Lower lobe of right lung (tissue), 2 donors: ENCODE results near the gene MAMDC2. TPM values are rescaled to one million over a fixed set of nuclear protein-coding genes. Genes with fewer than 3 reads are reported as not detected.

Source experiments
- ATAC-seq, 2 donors: fragments of 200-7000 bp; cut with Tn5 transposase; one replicate each; pipeline ENCODE4 v1.9.1; 2020 to 2022; ENCODE audit warnings: mild to moderate bottlenecking in 2 of 2, moderate library complexity in 2 of 2
- DNase-seq: peaks from one replicate; pipeline ENCODE4 v3.0.0-alpha.2; 2020
- H3K27ac ChIP-seq: fragments of 200-600 bp; one replicate; pipeline ENCODE4 v1.8.0; 2022
- H3K27me3 ChIP-seq: fragments of 200-600 bp; one replicate; pipeline ENCODE4 v1.8.0; 2022; ENCODE audit warnings: low read depth
- H3K36me3 ChIP-seq: fragments of 200-600 bp; one replicate; pipeline ENCODE4 v1.8.0; 2022; ENCODE audit warnings: mild to moderate bottlenecking
- H3K4me1 ChIP-seq: fragments of 200-600 bp; one replicate; pipeline ENCODE4 v1.8.0; 2022
- H3K4me3 ChIP-seq: fragments of 200-600 bp; one replicate; pipeline ENCODE4 v1.8.0; 2022; ENCODE audit warnings: mild to moderate bottlenecking
- H3K9me3 ChIP-seq: fragments of 200-600 bp; one replicate; pipeline ENCODE4 v1.8.0; 2022
- intact Hi-C: fragments of 100-400 bp; cut with DNase I; formaldehyde crosslinking; loops from one replicate; pipeline ENCODE4 v1.11.0; 2022
- total RNA-seq: library from RNA; stranded (reverse); fragmentation: NEBNext Ultra II Directional; extraction: Animal tissue kit (Norgen Biotek cat#: 25700); gene quantifications from one replicate; pipeline ENCODE4 v1.2.1, GENCODE V29; 2021
- TF ChIP-seq, protein P1 (sequence below): fragments of 200-600 bp; IDR thresholded peaks from one replicate; pipeline ENCODE4 v1.8.0; 2022; ENCODE audit warnings: antibody characterized with exemption, mild to moderate bottlenecking
- donor health status: DM: no; HTN: yes; CAD: no; lungs with severe emphysema.

The MAMDC2 gene
- total RNA-seq, 1 donor from 2014 or later = 35.1 TPM

DNA sequence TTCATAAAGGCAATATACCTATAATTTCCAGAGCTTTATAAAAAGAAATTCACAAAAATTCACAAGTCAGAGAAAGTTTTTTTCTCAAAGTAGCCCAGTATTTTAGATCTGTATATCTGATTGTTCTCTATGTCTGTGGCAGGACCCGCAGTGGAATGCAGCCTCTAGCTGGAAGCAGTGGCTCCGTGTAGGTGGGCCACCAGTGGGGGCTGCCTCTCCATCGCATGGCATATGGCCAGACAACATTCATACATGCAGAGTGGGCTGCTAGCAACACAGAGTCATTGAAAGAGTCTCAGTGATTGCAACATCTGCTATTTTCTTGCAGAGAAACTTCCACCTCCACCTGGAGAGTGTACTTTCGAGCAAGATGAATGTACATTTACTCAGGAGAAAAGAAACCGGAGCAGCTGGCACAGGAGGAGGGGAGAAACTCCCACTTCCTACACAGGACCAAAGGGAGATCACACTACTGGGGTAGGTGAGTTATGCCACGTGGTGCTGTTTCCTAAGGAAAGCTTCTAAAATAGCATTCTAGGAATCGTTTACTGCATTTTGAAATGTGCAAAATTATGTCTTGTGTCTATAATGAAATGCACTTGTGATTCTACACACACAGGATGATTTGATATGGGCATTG lies 126.6 kb downstream of the MAMDC2 start:
- H3K4me3 ChIP-seq = no peak overlapping the region
- H3K27ac ChIP-seq = no peak overlapping the region
- TF ChIP-seq, protein P1, sequence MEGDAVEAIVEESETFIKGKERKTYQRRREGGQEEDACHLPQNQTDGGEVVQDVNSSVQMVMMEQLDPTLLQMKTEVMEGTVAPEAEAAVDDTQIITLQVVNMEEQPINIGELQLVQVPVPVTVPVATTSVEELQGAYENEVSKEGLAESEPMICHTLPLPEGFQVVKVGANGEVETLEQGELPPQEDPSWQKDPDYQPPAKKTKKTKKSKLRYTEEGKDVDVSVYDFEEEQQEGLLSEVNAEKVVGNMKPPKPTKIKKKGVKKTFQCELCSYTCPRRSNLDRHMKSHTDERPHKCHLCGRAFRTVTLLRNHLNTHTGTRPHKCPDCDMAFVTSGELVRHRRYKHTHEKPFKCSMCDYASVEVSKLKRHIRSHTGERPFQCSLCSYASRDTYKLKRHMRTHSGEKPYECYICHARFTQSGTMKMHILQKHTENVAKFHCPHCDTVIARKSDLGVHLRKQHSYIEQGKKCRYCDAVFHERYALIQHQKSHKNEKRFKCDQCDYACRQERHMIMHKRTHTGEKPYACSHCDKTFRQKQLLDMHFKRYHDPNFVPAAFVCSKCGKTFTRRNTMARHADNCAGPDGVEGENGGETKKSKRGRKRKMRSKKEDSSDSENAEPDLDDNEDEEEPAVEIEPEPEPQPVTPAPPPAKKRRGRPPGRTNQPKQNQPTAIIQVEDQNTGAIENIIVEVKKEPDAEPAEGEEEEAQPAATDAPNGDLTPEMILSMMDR = no peak
- intact Hi-C loops = no loop called here
- no peak for ATAC-seq
- H3K4me1 ChIP-seq = no peaks in the 10 kb centered on the region
- no peak for DNase-seq
- peaks cover 21% of the 10 kb centered on the region for H3K36me3 ChIP-seq
- no peaks in the 10 kb centered on the region for H3K27me3 ChIP-seq
- H3K9me3 ChIP-seq = no peaks in the 10 kb centered on the region

DNA sequence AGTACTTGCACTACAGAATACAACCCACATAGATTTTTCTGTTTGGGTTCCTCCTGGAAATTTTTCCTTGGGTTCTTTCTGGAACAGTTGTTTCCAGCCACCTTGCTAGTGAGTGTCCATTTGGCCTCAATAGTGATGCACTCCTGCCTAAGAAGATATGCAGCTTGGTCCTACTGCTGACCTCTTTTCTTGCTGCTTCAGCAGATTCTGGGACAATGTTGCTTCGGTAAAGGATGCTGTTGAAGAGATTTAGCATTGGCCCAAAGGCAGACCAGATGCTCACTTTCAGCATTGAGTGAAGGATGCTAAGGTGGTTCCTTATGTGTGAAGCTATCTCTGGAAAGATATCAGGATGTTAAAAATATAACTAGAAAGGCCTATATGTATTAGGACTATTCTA lies 128.9 kb downstream of the MAMDC2 start:
- Histone ChIP-seq H3K36me3 (peaks cover 21% of the 10 kb centered on the region), H3K4me3 (no peak overlapping the region), H3K27me3 (no peaks in the 10 kb centered on the region), H3K9me3 (no peaks in the 10 kb centered on the region), H3K27ac (no peak overlapping the region), H3K4me1 (no peaks in the 10 kb centered on the region)
- intact Hi-C loops = no loop called here
- no peak for ATAC-seq
- TF ChIP-seq, protein P1 = no peak
- no peak for DNase-seq

DNA sequence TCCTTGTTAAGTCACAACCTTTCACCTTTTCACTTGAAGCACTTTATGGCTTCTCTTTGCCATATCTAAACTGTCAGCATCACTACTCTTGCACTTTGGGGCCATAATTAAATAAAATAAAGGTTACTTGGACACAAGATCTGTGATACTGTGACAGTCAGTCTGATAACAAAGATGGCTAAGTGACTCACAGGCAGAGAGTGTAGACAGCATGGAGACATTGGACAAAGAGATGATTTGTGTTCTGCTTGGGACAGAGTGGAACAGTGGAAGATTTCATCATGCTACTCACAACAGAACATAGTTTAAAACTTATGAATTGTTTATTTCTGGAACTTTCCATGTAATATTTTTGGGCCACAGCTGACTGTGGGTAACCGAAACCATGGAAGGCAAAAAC lies 133.5 kb downstream of the MAMDC2 start:
- H3K9me3 ChIP-seq = no peaks in the 10 kb centered on the region
- ATAC-seq = no peak
- no peak overlapping the region for H3K27ac ChIP-seq
- TF ChIP-seq, protein P1 = no peak
- H3K27me3 ChIP-seq = no peaks in the 10 kb centered on the region
- intact Hi-C loops = no loop called here
- H3K4me3 ChIP-seq = no peak overlapping the region
- H3K4me1 ChIP-seq = no peaks in the 10 kb centered on the region
- no peak for DNase-seq
- H3K36me3 ChIP-seq = no peaks in the 10 kb centered on the region

DNA sequence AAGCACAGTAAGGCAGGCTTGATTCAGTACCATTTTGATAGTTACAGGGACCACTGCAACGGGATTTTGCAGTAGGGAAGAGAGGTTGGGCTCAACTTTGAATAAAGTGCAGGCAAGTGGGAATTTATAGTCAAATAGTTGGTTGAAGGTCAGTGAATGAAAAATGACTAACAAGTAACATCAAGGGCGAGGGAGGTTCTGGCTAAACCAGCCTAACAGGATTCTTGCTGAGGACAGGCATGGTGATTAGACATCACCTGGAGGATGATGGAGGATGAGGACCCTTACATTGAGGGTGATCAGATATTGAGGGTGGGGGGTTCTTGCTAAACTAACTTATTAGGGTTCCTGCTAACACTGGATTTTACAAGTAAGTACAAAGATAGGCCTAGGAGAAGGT lies 149.1 kb downstream of the MAMDC2 start:
- peaks cover 7% of the 10 kb centered on the region for H3K36me3 ChIP-seq
- ATAC-seq (no peak), DNase-seq (no peak)
- H3K4me3 ChIP-seq = no peak overlapping the region
- no peaks in the 10 kb centered on the region for H3K27me3 ChIP-seq
- no peaks in the 10 kb centered on the region for H3K4me1 ChIP-seq
- intact Hi-C loops = no loop called here
- TF ChIP-seq, protein P1 = no peak
- H3K27ac ChIP-seq = no peak overlapping the region
- no peaks in the 10 kb centered on the region for H3K9me3 ChIP-seq

DNA sequence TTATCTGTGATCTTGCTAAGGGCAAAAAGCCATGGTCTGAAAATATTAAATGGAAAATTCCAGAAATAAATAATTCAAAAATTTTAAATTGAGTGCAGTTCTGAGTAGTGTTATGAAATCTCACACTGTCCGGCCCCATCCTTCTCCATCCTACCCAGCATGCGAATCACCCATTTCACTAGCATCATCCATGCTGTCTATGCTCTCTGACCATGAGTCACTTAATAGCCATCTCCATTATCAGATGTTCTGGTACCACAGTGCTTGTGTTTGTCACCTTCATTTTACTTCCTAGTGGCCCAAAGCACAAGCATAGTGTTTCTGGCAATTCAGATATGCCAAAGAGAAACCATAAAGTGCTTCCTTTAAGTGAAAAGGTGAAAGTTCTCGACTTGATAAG lies 151.8 kb downstream of the MAMDC2 start:
- no peak for ATAC-seq
- DNase-seq = no peak
- no peak overlapping the region for H3K27ac ChIP-seq
- H3K4me3 ChIP-seq = no peak overlapping the region
- TF ChIP-seq, protein P1 = no peak
- peaks cover 7% of the 10 kb centered on the region for H3K36me3 ChIP-seq
- H3K4me1 ChIP-seq = no peaks in the 10 kb centered on the region
- H3K27me3 ChIP-seq = no peaks in the 10 kb centered on the region
- intact Hi-C loops = no loop called here
- no peaks in the 10 kb centered on the region for H3K9me3 ChIP-seq
